Hematopoietic multipotent progenitor cell treated with erythropoietin and hydrocortisone succinate and interleukin-3 and kit ligand, for 15 days (in vitro differentiated cells): ENCODE measurements around the gene CNPPD1.
A peak's percentile ranks its signal among the peaks of the same experiment; 100 is the strongest.
"Not testable (repeated sequence)": the region's sequence is repeated elsewhere in the genome, so short reads cannot be mapped to it uniquely, and the experiment has no call there.

Source experiments
- DNase-seq: peaks from one replicate; pipeline ENCODE4 v3.0.0-alpha.2; 2015; ENCODE audit warnings: low spot score

Gene CNPPD1

DNA sequence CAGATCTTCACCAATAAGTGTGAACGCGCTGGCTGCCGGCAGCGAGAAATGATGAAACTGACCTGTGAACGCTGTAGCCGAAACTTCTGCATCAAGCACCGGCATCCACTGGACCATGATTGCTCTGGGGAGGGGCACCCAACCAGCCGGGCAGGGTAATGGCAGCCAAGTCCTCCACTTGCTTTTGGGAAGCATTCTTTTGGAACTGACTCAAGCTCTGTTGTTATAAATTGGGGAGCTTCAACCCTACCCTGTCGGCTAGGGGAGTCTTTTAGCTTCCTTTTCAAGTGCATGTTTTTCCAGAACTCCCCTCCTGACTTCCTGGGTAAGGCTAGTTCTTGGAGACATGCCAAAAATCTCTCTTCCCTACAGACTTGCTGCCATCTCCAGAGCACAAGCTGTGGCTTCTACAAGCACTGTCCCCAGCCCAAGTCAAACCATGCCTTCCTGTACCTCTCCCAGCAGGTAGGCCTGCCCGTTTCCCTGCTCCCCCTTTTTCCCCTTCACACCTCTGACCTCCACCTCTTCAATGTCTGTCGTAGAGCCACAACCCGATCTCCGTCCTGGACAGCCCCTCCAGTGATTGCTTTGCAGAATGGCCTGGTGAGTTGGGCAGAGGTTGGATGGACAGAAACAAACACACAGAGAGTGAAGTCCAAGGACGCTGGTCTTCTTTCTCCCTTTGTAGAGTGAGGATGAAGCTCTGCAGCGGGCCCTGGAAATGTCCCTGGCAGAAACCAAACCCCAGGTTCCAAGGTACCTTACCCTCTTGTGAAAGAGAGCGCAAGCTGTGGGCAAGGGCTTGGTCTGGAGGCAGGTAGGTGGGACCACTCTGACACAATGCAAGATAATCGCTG, 31.4 kb upstream of the CNPPD1 start:
- peak; percentile 20 for DNase-seq

DNA sequence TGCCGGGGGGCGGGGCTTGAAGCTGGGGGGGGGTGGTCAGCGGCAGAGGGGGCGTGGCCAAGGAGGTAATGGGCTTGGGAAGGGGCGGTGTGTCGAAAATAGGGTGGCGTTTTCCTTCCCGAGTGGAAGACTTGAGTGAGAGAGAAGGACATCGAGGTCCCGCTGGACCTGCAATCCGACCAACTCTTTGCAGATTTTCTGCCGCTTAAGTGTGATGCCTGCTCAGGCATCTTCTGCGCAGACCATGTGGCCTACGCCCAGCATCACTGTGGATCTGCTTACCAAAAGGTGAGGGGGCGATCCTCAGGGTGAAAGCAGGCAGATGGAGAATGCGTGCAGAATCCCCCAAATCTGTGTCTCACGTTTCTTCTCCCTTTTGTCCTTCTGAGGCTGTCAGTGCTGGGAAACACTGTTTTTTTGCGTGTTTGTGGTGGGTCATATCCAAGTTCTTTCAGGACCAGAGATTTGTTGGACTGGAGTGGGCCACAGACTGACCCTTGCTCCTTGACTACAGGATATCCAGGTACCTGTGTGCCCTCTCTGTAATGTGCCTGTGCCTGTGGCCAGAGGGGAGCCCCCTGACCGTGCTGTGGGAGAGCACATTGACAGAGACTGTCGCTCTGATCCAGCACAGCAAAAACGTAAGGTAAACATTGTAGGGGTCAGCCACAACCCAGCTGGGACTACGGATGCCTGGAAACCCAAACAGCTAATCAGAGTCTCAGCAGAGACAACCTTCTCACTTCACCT, 30.6 kb upstream of the CNPPD1 start:
- no peak for DNase-seq

DNA sequence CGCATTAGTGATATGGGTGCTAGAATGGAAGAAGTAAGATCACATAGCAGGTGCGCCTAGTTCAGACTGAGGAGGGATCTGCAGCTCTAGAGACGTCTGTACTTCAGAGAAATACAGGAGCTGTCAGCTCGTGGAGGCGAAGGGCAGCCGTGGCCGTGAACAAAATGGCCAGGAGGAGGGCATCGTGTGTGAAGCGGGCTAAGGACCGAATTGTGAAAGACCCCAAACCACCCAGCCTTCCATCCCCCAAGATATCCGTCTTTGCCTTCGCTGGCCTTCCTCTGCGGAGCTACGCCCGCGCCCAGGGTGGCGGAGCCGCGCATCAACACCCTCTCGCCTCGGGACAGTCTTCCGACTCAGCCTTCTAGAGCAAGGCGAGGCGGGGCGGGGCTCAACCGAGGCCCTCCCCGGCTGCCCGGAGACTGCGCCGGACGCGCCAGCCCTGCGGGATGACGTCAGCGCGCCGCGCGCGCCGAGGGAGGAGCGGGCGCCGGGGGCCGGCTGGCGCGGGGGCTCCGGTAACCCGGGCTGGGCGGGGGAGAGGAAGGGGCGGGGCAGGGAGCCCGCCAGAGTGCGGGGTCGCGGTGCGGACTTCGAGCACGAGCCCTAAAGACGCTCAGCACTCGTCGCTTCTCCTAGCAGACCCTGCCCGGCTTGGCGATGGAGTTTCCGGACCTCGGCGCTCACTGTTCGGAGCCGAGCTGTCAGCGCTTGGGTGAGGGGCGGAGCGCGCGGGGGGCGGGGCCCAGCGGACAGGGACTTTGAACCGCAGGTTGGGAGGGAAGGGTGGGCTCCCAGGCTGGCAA, 29.8 kb upstream of the CNPPD1 start, which contains the start of gene ZFAND2B:
ZFAND2B (plus strand) TSS at position 455 of the 806 bp plus-strand sequence; CDS start at position 661, 206 bp downstream.
- DNase-seq = peak; percentile 94

GRCh38 chr2:219205981-219206327, 29.2 kb upstream of the CNPPD1 start:
- no peak for DNase-seq

GRCh38 chr2:219205165-219205538, 28.4 kb upstream of the CNPPD1 start:
- no peak for DNase-seq

DNA sequence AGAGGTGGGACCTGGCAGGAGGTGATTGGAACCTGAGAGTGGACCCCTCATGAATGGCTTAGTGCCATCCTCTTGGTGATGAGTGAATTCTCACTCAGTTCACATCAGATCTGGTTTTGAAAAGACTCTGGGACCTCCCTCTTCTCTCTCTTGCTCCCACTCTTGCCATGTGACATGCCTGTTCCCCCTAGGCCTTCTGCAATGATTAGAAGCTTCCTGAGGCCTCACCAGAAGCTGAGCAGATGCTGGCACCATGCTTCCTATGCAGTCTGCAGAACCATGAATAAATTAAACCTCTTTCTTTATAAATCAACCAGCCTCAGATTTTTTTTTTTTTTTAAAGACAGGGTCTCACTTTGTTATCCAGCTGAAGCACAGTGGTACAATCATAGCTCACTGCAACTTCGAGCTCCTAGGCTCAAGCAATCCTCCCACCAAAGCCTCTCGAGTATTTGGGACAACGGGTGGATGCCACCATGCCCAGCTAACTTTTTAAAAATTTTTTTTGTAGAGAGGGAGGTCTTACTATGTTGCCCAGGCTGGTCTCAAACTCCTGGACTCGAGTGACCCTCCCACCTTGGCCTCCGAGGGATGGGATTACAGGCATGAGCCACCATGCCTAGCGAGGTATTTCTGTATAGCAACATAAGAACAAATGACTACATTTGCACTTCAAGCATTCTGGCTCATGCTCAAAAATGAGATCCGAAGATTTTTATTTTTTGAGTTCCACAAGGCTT, 27.9 kb upstream of the CNPPD1 start:
- DNase-seq = peak; percentile 3

- DNase-seq = not testable (repeated sequence)
These were observed 24.6 kb upstream of the CNPPD1 start for GRCh38 chr2:219201331-219201730.

GRCh38 chr2:219200502-219201326, 24.0 kb upstream of the CNPPD1 start:
- DNase-seq = peak; percentile 1

DNA sequence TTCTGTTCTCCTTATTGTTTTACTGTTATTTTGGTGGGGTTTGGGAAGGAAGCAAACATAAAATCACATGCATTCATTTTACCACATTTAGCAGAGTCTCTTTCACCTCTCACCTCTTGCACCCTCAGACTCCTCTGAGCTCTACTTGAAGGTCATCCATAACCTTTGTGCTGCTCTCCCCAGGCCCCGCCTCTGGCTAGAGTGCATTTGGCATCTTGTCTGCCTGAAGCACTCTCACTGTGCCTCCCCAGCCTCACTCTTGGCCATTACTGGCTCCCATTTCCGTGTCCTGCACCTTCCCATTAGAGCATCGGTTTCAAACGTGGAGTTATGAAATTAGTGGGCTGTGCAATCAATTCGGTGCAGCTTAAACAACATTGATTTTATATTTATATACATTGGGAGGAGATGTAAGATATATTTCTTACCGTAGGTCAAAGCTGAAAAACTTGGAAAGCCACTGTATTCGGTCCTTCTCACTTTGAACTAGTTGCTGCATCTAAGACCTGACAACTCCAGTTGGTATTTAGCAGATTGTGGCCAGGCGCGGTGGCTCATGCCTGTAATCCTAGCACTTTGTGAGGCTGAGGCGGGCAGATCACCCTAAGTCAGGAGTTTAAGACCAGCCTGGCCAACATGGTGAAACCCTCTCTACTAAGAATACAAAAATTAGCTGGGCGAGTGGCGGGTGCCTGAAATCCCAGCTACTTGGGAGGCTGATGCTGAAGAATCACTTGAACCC, 22.9 kb upstream of the CNPPD1 start:
- peak; percentile 1 for DNase-seq

DNA sequence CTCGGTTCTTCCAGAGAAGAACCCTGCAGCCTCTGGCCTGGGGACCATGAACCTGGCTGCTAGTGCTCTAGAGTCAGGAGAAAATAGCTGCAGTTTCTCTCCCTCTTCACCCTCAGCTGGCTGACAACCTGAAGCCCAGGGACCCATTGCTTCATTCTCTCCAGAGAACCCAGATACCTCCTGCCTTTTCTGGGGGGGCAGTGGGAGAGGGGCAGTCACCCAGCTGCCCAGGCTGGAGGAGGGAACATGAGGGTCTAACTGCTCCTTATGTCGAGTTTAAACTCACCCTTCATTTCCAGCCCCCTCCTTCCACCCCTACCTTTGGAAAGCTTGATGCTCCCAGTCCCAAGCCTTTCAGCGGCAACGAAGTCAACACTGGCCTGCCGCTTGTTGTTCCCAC, 22.2 kb upstream of the CNPPD1 start:
- DNase-seq = peak; percentile 1

DNA sequence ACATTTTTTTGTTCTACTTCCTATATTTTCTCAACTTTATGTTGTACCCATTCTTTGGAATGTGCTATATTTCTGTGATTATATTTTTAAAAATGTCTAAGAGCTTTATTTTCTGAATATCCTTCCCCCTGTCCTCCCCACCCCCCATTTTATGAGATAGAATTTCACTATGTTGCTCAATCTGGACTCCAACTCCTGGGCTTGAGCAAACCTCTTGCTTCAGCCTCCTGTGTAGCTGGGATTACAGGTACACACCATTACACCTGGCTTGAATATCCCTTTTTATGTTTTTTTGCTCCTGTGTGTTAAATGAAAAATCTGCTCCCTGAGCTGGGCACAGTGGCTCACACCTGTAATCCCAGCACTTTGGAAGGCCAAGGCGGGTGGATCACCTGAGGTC, 20.7 kb upstream of the CNPPD1 start:
- DNase-seq = no peak

- no peak for DNase-seq
These were observed 10.2 kb upstream of the CNPPD1 start for GRCh38 chr2:219186754-219187456.

- no peak for DNase-seq
These were observed 7.4 kb upstream of the CNPPD1 start for GRCh38 chr2:219184121-219184520.

DNA sequence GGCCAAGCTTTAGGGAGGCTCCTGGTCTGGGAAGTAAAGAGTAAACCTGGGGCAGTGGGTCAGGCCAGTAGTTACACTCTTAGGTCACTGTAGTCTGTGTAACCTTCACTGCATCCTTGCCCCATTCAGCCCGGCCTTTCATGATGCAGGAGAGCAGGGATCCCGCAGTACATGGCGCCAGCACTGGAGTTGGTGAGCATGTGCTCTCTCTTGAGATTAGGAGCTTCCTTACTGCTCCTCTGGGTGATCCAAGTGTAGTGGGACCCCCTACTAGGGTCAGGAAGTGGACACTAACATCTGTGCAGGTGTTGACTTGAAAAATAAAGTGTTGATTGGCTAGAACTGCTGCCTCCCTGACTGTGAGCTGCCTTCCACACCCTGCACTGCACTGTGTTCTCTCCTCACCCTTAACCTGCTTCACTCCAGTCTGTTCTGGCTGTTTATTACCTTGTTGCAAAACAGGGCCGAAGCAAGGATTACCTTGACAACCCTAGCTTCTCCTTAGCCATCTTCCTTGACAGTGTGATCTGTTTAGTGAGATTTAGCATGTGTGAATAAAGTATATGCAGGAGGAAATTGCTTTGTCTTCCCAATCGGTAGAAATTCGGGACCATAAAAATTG, 6.5 kb upstream of the CNPPD1 start:
- no peak for DNase-seq

DNA sequence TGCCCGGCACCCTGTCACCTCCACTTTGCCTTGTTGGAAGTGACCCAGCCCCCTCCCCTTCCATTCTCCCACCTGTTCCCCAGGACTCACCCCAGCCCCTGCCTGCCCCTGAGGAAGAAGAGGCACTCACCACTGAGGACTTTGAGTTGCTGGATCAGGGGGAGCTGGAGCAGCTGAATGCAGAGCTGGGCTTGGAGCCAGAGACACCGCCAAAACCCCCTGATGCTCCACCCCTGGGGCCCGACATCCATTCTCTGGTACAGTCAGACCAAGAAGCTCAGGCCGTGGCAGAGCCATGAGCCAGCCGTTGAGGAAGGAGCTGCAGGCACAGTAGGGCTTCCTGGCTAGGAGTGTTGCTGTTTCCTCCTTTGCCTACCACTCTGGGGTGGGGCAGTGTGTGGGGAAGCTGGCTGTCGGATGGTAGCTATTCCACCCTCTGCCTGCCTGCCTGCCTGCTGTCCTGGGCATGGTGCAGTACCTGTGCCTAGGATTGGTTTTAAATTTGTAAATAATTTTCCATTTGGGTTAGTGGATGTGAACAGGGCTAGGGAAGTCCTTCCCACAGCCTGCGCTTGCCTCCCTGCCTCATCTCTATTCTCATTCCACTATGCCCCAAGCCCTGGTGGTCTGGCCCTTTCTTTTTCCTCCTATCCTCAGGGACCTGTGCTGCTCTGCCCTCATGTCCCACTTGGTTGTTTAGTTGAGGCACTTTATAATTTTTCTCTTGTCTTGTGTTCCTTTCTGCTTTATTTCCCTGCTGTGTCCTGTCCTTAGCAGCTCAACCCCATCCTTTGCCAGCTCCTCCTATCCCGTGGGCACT, 5.8 kb upstream of the CNPPD1 start:
- no peak for DNase-seq

DNA sequence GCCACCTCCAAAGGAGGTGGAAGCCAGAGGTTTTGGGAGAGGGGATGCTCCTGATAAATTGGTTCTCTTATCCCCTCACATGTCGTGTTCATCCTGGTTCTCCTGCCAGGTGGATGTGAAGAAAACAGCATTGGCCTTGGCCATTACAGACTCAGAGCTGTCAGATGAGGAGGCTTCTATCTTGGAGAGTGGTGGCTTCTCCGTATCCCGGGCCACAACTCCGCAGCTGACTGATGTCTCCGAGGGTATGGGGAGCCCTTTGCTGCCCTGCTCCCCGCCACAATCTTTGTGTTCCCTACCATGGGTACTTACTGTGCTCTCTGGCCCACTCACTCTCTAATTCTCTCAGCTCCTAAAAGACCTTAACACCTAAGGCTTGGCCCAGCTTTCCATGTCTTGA, 4.8 kb upstream of the CNPPD1 start:
- no peak for DNase-seq

DNA sequence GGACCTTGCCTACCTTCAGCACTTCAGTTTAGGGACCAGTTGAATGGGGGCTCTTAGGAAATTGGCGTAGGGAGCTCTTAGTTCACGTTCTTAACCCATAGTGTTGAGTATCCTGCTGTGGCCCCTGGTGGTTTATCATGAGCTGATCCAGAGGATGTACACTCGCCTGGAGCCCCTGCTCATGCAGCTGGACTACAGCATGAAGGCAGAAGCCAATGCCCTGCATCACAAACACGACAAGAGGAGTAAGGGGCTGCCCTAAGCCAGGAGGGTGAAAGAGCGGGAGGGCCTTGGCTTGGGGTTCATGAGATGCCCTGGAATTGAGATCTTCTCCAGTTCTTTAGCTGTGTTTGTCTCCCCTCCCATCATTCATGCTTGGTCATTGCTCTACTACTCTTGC, 4.2 kb upstream of the CNPPD1 start:
- no peak for DNase-seq
